A549 treated with ZK216348 at 1 μM for 4 hours (cell line): ENCODE results near the gene ITSN2. TPM values are rescaled to one million over a fixed set of nuclear protein-coding genes. Genes with fewer than 3 reads are reported as not detected.

ENCODE experiments used
- total RNA-seq: library from RNA; stranded (reverse); fragments of 200-300 nt; extraction: Qiagen RNA extraction; gene quantifications from 5 replicates; pipeline ENCODE4 v1.2.3, GENCODE V29; 2022; ENCODE audit warnings: low read depth

ITSN2 gene
- total RNA-seq = 14.4 to 25.4 TPM (median 21.0 TPM) in 5 replicates

DNA sequence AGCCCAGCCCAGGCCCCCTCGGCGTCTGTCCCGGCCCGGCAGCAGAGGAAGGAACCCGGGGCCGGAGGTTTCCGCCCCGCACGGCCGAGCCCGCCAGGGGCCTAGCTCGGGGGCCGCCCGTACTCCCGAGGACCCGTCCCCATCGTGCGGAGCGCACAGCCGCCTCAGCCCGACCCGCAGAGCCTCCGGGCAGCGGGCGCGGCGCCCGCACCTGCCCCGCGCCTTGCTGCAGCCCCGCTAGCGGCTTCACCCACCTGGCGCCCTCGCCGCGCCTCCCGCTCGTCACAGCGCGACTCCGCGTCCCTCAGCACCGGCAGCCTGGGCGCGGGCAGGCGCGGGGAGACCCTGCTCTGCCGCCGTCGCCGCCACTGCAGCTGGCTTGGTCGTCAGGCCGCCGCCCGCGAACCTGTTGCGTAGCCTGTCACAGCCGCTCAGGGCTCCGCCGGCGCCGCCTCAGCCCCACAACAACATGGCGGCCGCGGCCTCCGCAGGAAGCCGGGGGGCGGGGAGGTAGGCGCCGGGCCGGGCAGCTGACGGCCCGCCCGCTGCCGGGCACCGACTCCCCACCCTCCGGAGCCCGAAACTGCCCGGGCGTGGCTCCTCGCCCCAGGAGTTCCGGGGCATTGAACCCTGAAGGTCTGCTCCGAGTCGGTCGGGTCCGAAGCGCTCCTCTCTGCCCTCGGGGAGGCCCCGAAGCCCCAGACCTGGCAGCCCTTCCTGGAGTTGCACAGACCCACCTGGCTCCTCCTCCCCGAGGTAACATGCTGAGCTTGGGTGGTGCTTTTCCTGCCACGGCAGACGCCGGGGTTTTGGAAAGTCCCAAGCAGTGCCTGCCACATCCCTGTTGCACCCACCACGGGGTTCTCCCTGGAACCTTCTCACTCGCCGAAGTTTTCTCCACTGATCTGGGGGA is at the start of gene ITSN2:
Gene ITSN2 (minus strand): TSS at position 487 of the 913 bp plus-strand sequence. CDS start 32,454 bp downstream, outside the sequence.

DNA sequence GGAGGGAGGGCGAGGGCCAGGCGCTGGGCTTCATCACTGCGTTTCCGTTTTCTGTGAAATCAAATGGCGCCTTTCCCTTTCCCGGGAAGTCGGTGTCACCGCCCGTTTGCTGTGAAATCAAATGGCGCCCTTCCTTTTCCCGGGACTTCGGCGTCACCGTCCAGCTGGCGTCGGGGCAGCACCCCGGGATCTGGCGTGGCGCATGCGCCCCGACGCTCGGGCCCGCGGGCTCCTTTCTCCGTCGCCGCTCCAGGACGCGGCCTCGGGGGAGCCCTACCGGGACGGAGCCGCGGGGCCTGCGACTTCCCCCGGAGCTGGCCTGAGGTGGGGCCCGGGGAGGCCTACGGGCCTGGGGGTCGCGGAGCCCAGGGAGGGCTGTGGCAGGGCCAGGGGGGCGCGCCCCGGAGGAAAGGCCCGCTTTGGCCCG is 185.5 kb downstream of the ITSN2 start, which contains the start of gene FAM228A:
Gene FAM228A (plus strand): TSS at position 203 of the 427 bp plus-strand sequence. CDS start 428 bp downstream, outside the sequence.

Other genes starting within 250 kb of the ITSN2 start
- gene PFN4, start 237.2 kb downstream of the ITSN2 start, total RNA-seq = 1.0 to 1.3 TPM (median 1.1 TPM) in 5 replicates
- 1.3 to 3.5 TPM (median 1.9 TPM) in 5 replicates for gene FAM228B, start 237.1 kb downstream of the ITSN2 start, total RNA-seq
- gene FAM228A, start 185.5 kb downstream of the ITSN2 start, total RNA-seq = not detected in 5 replicates
- 7.3 to 11.4 TPM (median 9.9 TPM) in 5 replicates for gene NCOA1, start 130.7 kb upstream of the ITSN2 start, total RNA-seq